Measurements from ENCODE around the gene CRIM1.

Gene CRIM1

GRCh38 chr2:36376992-36377738, 21.6 kb downstream of the CRIM1 start:
- no peak overlapping the region for H3K27ac Mint-ChIP-seq

GRCh38 chr2:36379710-36380448, 24.3 kb downstream of the CRIM1 start:
- no peak for ATAC-seq
- Mint-ChIP-seq H3K27ac (no peak overlapping the region), H3K36me3 (no peaks in the 10 kb centered on the region), H3K27me3 (peaks cover 9% of the 10 kb centered on the region), H3K4me1 (no peaks in the 10 kb centered on the region), H3K4me3 (no peak overlapping the region), H3K9me3 (no peaks in the 10 kb centered on the region)

More at GRCh38 chr2:36376992-36377738, 21.6 kb downstream of the CRIM1 start:
- no peaks in the 10 kb centered on the region for H3K36me3 Mint-ChIP-seq
- H3K4me3 Mint-ChIP-seq, result no peak overlapping the region
- no peaks in the 10 kb centered on the region for H3K9me3 Mint-ChIP-seq
- peaks cover 9% of the 10 kb centered on the region for H3K27me3 Mint-ChIP-seq
- H3K4me1 Mint-ChIP-seq, result no peaks in the 10 kb centered on the region
- ATAC-seq, result no peak

- Mint-ChIP-seq H3K9me3 (no peaks in the 10 kb centered on the region), H3K4me1 (no peaks in the 10 kb centered on the region), H3K4me3 (no peak overlapping the region), H3K36me3 (no peaks in the 10 kb centered on the region), H3K27me3 (peaks cover 8% of the 10 kb centered on the region), H3K27ac (no peak overlapping the region)
- ATAC-seq, result no peak
These were observed 25.3 kb downstream of the CRIM1 start for GRCh38 chr2:36380624-36381481.

- Mint-ChIP-seq H3K4me1 (no peaks in the 10 kb centered on the region), H3K36me3 (no peaks in the 10 kb centered on the region), H3K27me3 (no peaks in the 10 kb centered on the region), H3K27ac (no peak overlapping the region), H3K4me3 (no peak overlapping the region), H3K9me3 (no peaks in the 10 kb centered on the region)
- no peak for ATAC-seq
These were observed 26.4 kb downstream of the CRIM1 start for GRCh38 chr2:36381993-36382392.

GRCh38 chr2:36382472-36382871, 26.9 kb downstream of the CRIM1 start:
- ATAC-seq, result no peak
- no peaks in the 10 kb centered on the region for H3K36me3 Mint-ChIP-seq
- no peaks in the 10 kb centered on the region for H3K27me3 Mint-ChIP-seq
- H3K4me3 Mint-ChIP-seq, result no peak overlapping the region
- H3K9me3 Mint-ChIP-seq, result no peaks in the 10 kb centered on the region
- no peak overlapping the region for H3K27ac Mint-ChIP-seq
- H3K4me1 Mint-ChIP-seq, result no peaks in the 10 kb centered on the region

- no peak for ATAC-seq
- Mint-ChIP-seq H3K9me3 (no peaks in the 10 kb centered on the region), H3K27me3 (no peaks in the 10 kb centered on the region), H3K4me1 (no peaks in the 10 kb centered on the region), H3K27ac (no peak overlapping the region), H3K4me3 (no peak overlapping the region), H3K36me3 (no peaks in the 10 kb centered on the region)
These were observed 28.1 kb downstream of the CRIM1 start for GRCh38 chr2:36383726-36384125.

- Mint-ChIP-seq H3K4me3 (no peak overlapping the region), H3K9me3 (no peaks in the 10 kb centered on the region), H3K36me3 (no peaks in the 10 kb centered on the region), H3K4me1 (no peaks in the 10 kb centered on the region), H3K27ac (no peak overlapping the region), H3K27me3 (no peaks in the 10 kb centered on the region)
- ATAC-seq, result no peak
These were observed 28.9 kb downstream of the CRIM1 start for GRCh38 chr2:36384454-36384853.

GRCh38 chr2:36385603-36386002, 30.0 kb downstream of the CRIM1 start:
- H3K36me3 Mint-ChIP-seq, result no peaks in the 10 kb centered on the region
- H3K27ac Mint-ChIP-seq, result no peak overlapping the region
- H3K4me3 Mint-ChIP-seq, result no peak overlapping the region
- no peak for ATAC-seq
- no peaks in the 10 kb centered on the region for H3K9me3 Mint-ChIP-seq
- no peaks in the 10 kb centered on the region for H3K27me3 Mint-ChIP-seq
- no peaks in the 10 kb centered on the region for H3K4me1 Mint-ChIP-seq

- Mint-ChIP-seq H3K4me3 (no peak overlapping the region), H3K27ac (no peak overlapping the region), H3K4me1 (no peaks in the 10 kb centered on the region), H3K36me3 (no peaks in the 10 kb centered on the region), H3K9me3 (no peaks in the 10 kb centered on the region), H3K27me3 (no peaks in the 10 kb centered on the region)
- ATAC-seq, result no peak
These were observed 31.8 kb downstream of the CRIM1 start for GRCh38 chr2:36387258-36387916.

GRCh38 chr2:36388472-36388871, 32.9 kb downstream of the CRIM1 start:
- ATAC-seq, result no peak
- H3K9me3 Mint-ChIP-seq, result no peaks in the 10 kb centered on the region
- no peak overlapping the region for H3K27ac Mint-ChIP-seq
- no peaks in the 10 kb centered on the region for H3K27me3 Mint-ChIP-seq
- no peaks in the 10 kb centered on the region for H3K4me1 Mint-ChIP-seq
- H3K4me3 Mint-ChIP-seq, result no peak overlapping the region
- no peaks in the 10 kb centered on the region for H3K36me3 Mint-ChIP-seq

- Mint-ChIP-seq H3K27ac (no peak overlapping the region), H3K27me3 (no peaks in the 10 kb centered on the region), H3K9me3 (no peaks in the 10 kb centered on the region), H3K36me3 (no peaks in the 10 kb centered on the region), H3K4me3 (no peak overlapping the region), H3K4me1 (no peaks in the 10 kb centered on the region)
- ATAC-seq, result no peak
These were observed 33.5 kb downstream of the CRIM1 start for GRCh38 chr2:36389091-36389564.

GRCh38 chr2:36389577-36389976, 34.0 kb downstream of the CRIM1 start:
- H3K27ac Mint-ChIP-seq, result no peak overlapping the region
- H3K4me1 Mint-ChIP-seq, result no peaks in the 10 kb centered on the region
- no peaks in the 10 kb centered on the region for H3K36me3 Mint-ChIP-seq
- no peaks in the 10 kb centered on the region for H3K27me3 Mint-ChIP-seq
- no peak overlapping the region for H3K4me3 Mint-ChIP-seq
- H3K9me3 Mint-ChIP-seq, result no peaks in the 10 kb centered on the region
- no peak for ATAC-seq

- no peaks in the 10 kb centered on the region for H3K36me3 Mint-ChIP-seq
- H3K27ac Mint-ChIP-seq, result no peak overlapping the region
- ATAC-seq, result no peak
- no peaks in the 10 kb centered on the region for H3K4me1 Mint-ChIP-seq
- no peaks in the 10 kb centered on the region for H3K27me3 Mint-ChIP-seq
- no peak overlapping the region for H3K4me3 Mint-ChIP-seq
- no peaks in the 10 kb centered on the region for H3K9me3 Mint-ChIP-seq
These were observed 37.1 kb downstream of the CRIM1 start for GRCh38 chr2:36392571-36393255.

GRCh38 chr2:36393738-36394256, 38.2 kb downstream of the CRIM1 start:
- no peaks in the 10 kb centered on the region for H3K9me3 Mint-ChIP-seq
- H3K4me1 Mint-ChIP-seq, result no peaks in the 10 kb centered on the region
- no peak overlapping the region for H3K27ac Mint-ChIP-seq
- no peak overlapping the region for H3K4me3 Mint-ChIP-seq
- ATAC-seq, result no peak
- H3K36me3 Mint-ChIP-seq, result no peaks in the 10 kb centered on the region
- H3K27me3 Mint-ChIP-seq, result no peaks in the 10 kb centered on the region
